Keratinocyte (primary cell): ENCODE data around the gene LAMP1. TPM values are rescaled to one million over a fixed set of nuclear protein-coding genes. Genes with fewer than 3 reads are reported as not detected.

ENCODE experiments used
- DNase-seq: peaks from one replicate; pipeline ENCODE4 v3.0.0-alpha.2; 2011; ENCODE audit warnings: low read depth, missing footprints, low spot score
- FAIRE-seq: peaks from 2 replicates; lab custom pipeline; 2011; peaks lifted over from hg19 to GRCh38; lab: Jason Lieb, UNC
- H2AFZ ChIP-seq: 2 replicates; pipeline ENCODE4 v1.6.0; 2012; ENCODE audit warnings: low read length, control low read depth, inconsistent platforms; ENCODE audit not compliant: control insufficient read depth
- H3K27ac ChIP-seq: 2 replicates; pipeline ENCODE4 v1.5.1; 2011; ENCODE audit warnings: low read length; ENCODE audit not compliant: control insufficient read depth, insufficient read depth
- H3K27me3 ChIP-seq: 3 replicates; pipeline ENCODE4 v1.6.0; 2011; ENCODE audit warnings: low read length; ENCODE audit not compliant: control insufficient read depth, insufficient read depth; ENCODE audit errors: extremely low read depth
- H3K36me3 ChIP-seq, 2 experiments: 2 replicates in 1 of 2; 3 replicates in 1 of 2; pipeline ENCODE4 v1.5.1; 2011; ENCODE audit warnings: low read length in 2 of 2, mild to moderate bottlenecking in 1 of 2; ENCODE audit not compliant: control insufficient read depth in 2 of 2, insufficient read depth in 2 of 2; ENCODE audit errors: extremely low read depth in 1 of 2
- H3K4me1 ChIP-seq: 3 replicates; pipeline ENCODE4 v1.5.1; 2011; ENCODE audit warnings: low read length; ENCODE audit not compliant: control insufficient read depth, insufficient read depth; ENCODE audit errors: extremely low read depth
- H3K4me2 ChIP-seq: 3 replicates; pipeline ENCODE4 v1.6.0; 2011; ENCODE audit warnings: low read depth, low read length; ENCODE audit not compliant: control insufficient read depth, insufficient read depth; ENCODE audit errors: extremely low read depth
- H3K4me3 ChIP-seq, 3 experiments: fragments of 200-600 bp in 1 of 3; sonication (generic) in 1 of 3; 2 replicates in 2 of 3; 3 replicates in 1 of 3; pipeline ENCODE4 v1.5.1; 2011 to 2016; ENCODE audit warnings: low read length in 3 of 3, mild to moderate bottlenecking in 3 of 3, control low read depth in 2 of 3, inconsistent platforms in 1 of 3, low read depth in 1 of 3, mixed read lengths in 1 of 3, mixed run types in 1 of 3, moderate library complexity in 1 of 3; ENCODE audit not compliant: control insufficient read depth in 2 of 3, insufficient read depth in 2 of 3; ENCODE audit errors: extremely low read depth in 1 of 3
- H3K79me2 ChIP-seq: 2 replicates; pipeline ENCODE4 v1.6.0; 2012; ENCODE audit warnings: low read length; ENCODE audit not compliant: control insufficient read depth, insufficient read depth
- H3K9ac ChIP-seq: 3 replicates; pipeline ENCODE4 v1.6.0; 2011; ENCODE audit warnings: low read length; ENCODE audit not compliant: control insufficient read depth, insufficient read depth; ENCODE audit errors: extremely low read depth
- H3K9me1 ChIP-seq: 3 replicates; pipeline ENCODE4 v1.6.0; 2011; ENCODE audit warnings: low read length; ENCODE audit not compliant: control insufficient read depth, insufficient read depth; ENCODE audit errors: extremely low read depth
- H3K9me3 ChIP-seq: 2 replicates; pipeline ENCODE4 v1.5.1; 2012; ENCODE audit warnings: low read depth, low read length; ENCODE audit not compliant: control insufficient read depth
- H4K20me1 ChIP-seq: 3 replicates; pipeline ENCODE4 v1.6.0; 2011; ENCODE audit warnings: low read length; ENCODE audit not compliant: control insufficient read depth, insufficient read depth; ENCODE audit errors: extremely low read depth
- EZH2 ChIP-seq: IDR thresholded peaks from one replicate; pipeline ENCODE4 v1.6.1; 2012; ENCODE audit warnings: inconsistent platforms, mild to moderate bottlenecking, low read length, moderate library complexity
- dilution Hi-C: fragments of 300-500 bp; cut with MboI; formaldehyde crosslinking; loops from one replicate; pipeline ENCODE4 v1.7.0; 2020; ENCODE audit warnings: low sequenced_read_pairs; ENCODE audit not compliant: extremely low pct_ligation_motif_present
- polyA plus RNA-seq, 5 experiments: library from polyadenylated mRNA; depleted of rRNA in 3 of 5; stranded (reverse) in 3 of 5; stranded (forward) in 1 of 5; unstranded in 1 of 5; fragments of >200 nt; gene quantifications; 1 replicate in 1 of 5; 2 replicates in 3 of 5; 3 replicates in 1 of 5; pipeline versions ENCODE4 v1.2.1 to v1.2.3, GENCODE V29; 2011 to 2012; ENCODE audit warnings: missing spikeins in 2 of 5, low read depth in 1 of 5, low replicate concordance in 1 of 5
- TF ChIP-seq, protein P1 (sequence below), 3 experiments: IDR thresholded peaks in 1 of 3; conservative IDR thresholded peaks in 1 of 3; optimal IDR thresholded peaks in 1 of 3; 2 replicates in 2 of 3; 3 replicates in 1 of 3; pipeline versions ENCODE3 to v1.5.1; 2011; ENCODE audit warnings: low read length in 3 of 3, mild to moderate bottlenecking in 3 of 3, moderate library complexity in 2 of 3, control low read depth in 1 of 3, inconsistent platforms in 1 of 3; ENCODE audit not compliant: insufficient read depth in 2 of 3; ENCODE audit errors: extremely low read depth in 1 of 3

The LAMP1 gene
- polyA plus RNA-seq, 1 donor (not counting 4 experiments of a cell fraction or from before 2014, with no cell fraction given), result 202 TPM

DNA sequence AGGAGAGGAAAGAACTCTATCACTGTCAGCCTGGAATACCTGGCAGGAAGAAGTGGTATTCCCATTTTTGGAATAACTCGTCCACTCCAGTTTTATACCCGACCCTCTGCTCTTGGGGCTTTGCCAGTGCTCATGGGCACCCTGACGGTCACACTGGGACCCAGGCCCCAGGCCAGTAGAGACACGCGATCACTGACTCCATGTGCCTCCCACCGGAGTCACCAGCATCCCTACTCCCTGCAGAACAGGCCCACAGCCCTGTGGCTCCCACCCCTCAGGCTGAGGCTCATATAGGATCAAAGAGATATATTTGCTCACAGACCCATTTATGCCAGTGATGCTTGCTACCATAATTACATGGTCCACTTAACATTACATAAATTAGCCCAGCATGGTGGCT lies 63.4 kb downstream of the LAMP1 start:
- H3K4me2 ChIP-seq, result no peak overlapping the region
- no peak overlapping the region for H3K9ac ChIP-seq
- H3K36me3 ChIP-seq, result no peaks in the 10 kb centered on the region
- DNase-seq (no peak), FAIRE-seq (no peak)
- dilution Hi-C loops, result no loop called here
- H3K27me3 ChIP-seq, result no peaks in the 10 kb centered on the region
- H3K79me2 ChIP-seq, result no peaks in the 10 kb centered on the region
- H4K20me1 ChIP-seq, result no peaks in the 10 kb centered on the region
- no peak for TF ChIP-seq EZH2
- TF ChIP-seq, protein P1, sequence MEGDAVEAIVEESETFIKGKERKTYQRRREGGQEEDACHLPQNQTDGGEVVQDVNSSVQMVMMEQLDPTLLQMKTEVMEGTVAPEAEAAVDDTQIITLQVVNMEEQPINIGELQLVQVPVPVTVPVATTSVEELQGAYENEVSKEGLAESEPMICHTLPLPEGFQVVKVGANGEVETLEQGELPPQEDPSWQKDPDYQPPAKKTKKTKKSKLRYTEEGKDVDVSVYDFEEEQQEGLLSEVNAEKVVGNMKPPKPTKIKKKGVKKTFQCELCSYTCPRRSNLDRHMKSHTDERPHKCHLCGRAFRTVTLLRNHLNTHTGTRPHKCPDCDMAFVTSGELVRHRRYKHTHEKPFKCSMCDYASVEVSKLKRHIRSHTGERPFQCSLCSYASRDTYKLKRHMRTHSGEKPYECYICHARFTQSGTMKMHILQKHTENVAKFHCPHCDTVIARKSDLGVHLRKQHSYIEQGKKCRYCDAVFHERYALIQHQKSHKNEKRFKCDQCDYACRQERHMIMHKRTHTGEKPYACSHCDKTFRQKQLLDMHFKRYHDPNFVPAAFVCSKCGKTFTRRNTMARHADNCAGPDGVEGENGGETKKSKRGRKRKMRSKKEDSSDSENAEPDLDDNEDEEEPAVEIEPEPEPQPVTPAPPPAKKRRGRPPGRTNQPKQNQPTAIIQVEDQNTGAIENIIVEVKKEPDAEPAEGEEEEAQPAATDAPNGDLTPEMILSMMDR (optimal IDR thresholded peaks at IDR 0.05 in 1 of 3, IDR thresholded peaks at IDR 0.05 in 1 of 3, conservative IDR thresholded peaks at IDR 0.05 in 1 of 3; ENCODE audit: extremely low read depth in 1 of 3, insufficient read depth in 2 of 3, low read length in 3 of 3), result no peak
- H3K4me1 ChIP-seq, result peaks cover 6% of the 10 kb centered on the region
- no peak overlapping the region for H3K4me3 ChIP-seq
- no peaks in the 10 kb centered on the region for H3K9me3 ChIP-seq
- H3K27ac ChIP-seq, result no peak overlapping the region
- no peaks in the 10 kb centered on the region for H3K9me1 ChIP-seq
- no peak overlapping the region for H2AFZ ChIP-seq

DNA sequence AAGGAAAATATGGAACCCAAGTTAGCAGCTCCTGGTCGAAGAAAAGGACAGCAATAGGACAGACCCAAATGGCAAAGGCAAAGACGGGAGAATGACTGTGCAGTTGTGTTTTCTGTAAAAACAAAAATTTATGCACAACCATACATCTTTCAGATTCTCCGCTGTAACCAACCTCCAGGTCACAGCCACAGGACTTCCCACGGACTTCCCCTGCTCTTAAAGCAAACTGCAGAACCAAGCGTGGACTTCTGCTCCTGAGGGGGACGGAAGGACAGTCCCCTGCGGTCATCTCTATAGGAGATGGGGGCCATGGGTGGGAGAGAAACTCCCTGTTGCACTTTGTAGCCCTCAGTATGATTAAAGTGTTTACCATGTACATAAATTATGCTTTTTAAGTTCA lies 64.4 kb downstream of the LAMP1 start:
- FAIRE-seq, result no peak
- dilution Hi-C loops, result no loop called here

More for the DNA sequence above, 64.4 kb downstream of the LAMP1 start:
- no peaks in the 10 kb centered on the region for H3K9me3 ChIP-seq
- H3K4me3 ChIP-seq, result no peak overlapping the region
- no peak overlapping the region for H3K4me2 ChIP-seq
- no peaks in the 10 kb centered on the region for H3K27me3 ChIP-seq
- peaks cover 6% of the 10 kb centered on the region for H3K4me1 ChIP-seq
- TF ChIP-seq, protein P1 (optimal IDR thresholded peaks at IDR 0.05 in 1 of 3, IDR thresholded peaks at IDR 0.05 in 1 of 3, conservative IDR thresholded peaks at IDR 0.05 in 1 of 3; ENCODE audit: extremely low read depth in 1 of 3, insufficient read depth in 2 of 3, low read length in 3 of 3), result no peak
- TF ChIP-seq EZH2, result no peak
- no peaks in the 10 kb centered on the region for H3K79me2 ChIP-seq
- H3K36me3 ChIP-seq, result no peaks in the 10 kb centered on the region
- H3K9ac ChIP-seq, result no peak overlapping the region
- H2AFZ ChIP-seq, result no peak overlapping the region
- no peak for DNase-seq
- H3K9me1 ChIP-seq, result no peaks in the 10 kb centered on the region
- no peak overlapping the region for H3K27ac ChIP-seq
- no peaks in the 10 kb centered on the region for H4K20me1 ChIP-seq
